AG04449 (cell line): ENCODE data around the gene TMEM86A.

Experiments
- CTCF ChIA-PET: fragments of 350-600 bp; formaldehyde crosslinking; extraction: SDS; loops from one replicate; lab custom pipeline; 2021; ENCODE audit warnings: antibody characterized with exemption; lab: Yijun Ruan, JAX
- POLR2A ChIA-PET: fragments of 400-600, 350-600 bp; formaldehyde crosslinking; extraction: SDS; loops from one replicate; lab custom pipeline; 2020; ENCODE audit warnings: antibody characterized with exemption, inconsistent platforms; lab: Yijun Ruan, JAX
- DNase-seq: peaks from one replicate; pipeline ENCODE4 v3.0.0-alpha.2; 2010; ENCODE audit warnings: low read depth, low spot score
- H3K4me3 ChIP-seq: 2 replicates; pipeline ENCODE4 v1.5.1; 2011; ENCODE audit warnings: low read depth, mild to moderate bottlenecking, control low read depth, low read length
- CTCF ChIP-seq: IDR thresholded peaks from one replicate; pipeline ENCODE4 v1.5.1; 2011; ENCODE audit warnings: mild to moderate bottlenecking, moderate library complexity, low read length, control low read depth, inconsistent platforms; ENCODE audit not compliant: insufficient read depth; ENCODE audit errors: missing control alignments

The TMEM86A gene

GRCh38 chr11:18750944-18751343 lies 52.4 kb downstream of the TMEM86A start:
- DNase-seq: no peak
- TF ChIP-seq CTCF: no peak
- H3K4me3 ChIP-seq: no peak overlapping the region
- ChIA-PET POLR2A (no interaction called here), CTCF (interaction anchor here (1.5 to 3.1 kb wide), 3 partner anchors 12 to 635 kb away, joined by 5 to 17 read pairs (median 7); no protein-coding TSS in a partner anchor)

GRCh38 chr11:18752502-18752901 lies 53.9 kb downstream of the TMEM86A start:
- ChIA-PET POLR2A (no interaction called here), CTCF (interaction anchor here (1.3 to 1.5 kb wide), 2 partner anchors 12 to 31 kb away, joined by 3 to 4 read pairs; no protein-coding TSS in a partner anchor)
- no peak for TF ChIP-seq CTCF
- no peak overlapping the region for H3K4me3 ChIP-seq
- DNase-seq: no peak

GRCh38 chr11:18754308-18754707 lies 55.7 kb downstream of the TMEM86A start:
- H3K4me3 ChIP-seq: no peak overlapping the region
- POLR2A ChIA-PET: no interaction called here
- CTCF ChIA-PET: no interaction called here
- no peak for DNase-seq
- no peak for TF ChIP-seq CTCF
